IMR-90 (cell line): ENCODE measurements around the gene INSM1. TPM values are rescaled to one million over a fixed set of nuclear protein-coding genes. Genes with fewer than 3 reads are reported as not detected.
A peak's percentile ranks its signal among the peaks of the same experiment; 100 is the strongest.

Source experiments
- ATAC-seq: fragments of 200-7000 bp; cut with Tn5 transposase; 2 replicates; pipeline ENCODE4 v1.9.1; 2020; ENCODE audit warnings: low read depth, mild to moderate bottlenecking, moderate library complexity
- BruUV-seq: library from RNA; stranded (reverse); fragments of 400-500 nt; replicated peaks from 2 replicates; lab custom pipeline; 2021; lab: Mats Ljungman, UMichigan
- CTCF ChIA-PET: fragments of 300-600 bp; formaldehyde crosslinking; extraction: SDS; loops from one replicate; lab custom pipeline; 2021; ENCODE audit warnings: antibody characterized with exemption; lab: Yijun Ruan, JAX
- POLR2A ChIA-PET: fragments of 300-600 bp; sonication (Branson Sonifier 250); formaldehyde crosslinking; loops from one replicate; lab custom pipeline; 2022; ENCODE audit warnings: antibody characterized with exemption; ENCODE audit not compliant: unreplicated experiment; lab: Charles Lee
- DNase-seq: peaks from one replicate; pipeline ENCODE4 v3.0.0; 2013
- H2AFZ ChIP-seq: replicated peaks from 2 replicates; pipeline ENCODE3; 2013; ENCODE audit warnings: low read length, mild to moderate bottlenecking; ENCODE audit not compliant: poor library complexity
- H2AK5ac ChIP-seq: 2 replicates; pipeline ENCODE4 v1.6.1; 2013; ENCODE audit warnings: low read depth, low read length, inconsistent platforms
- H2AK9ac ChIP-seq: replicated peaks from 2 replicates; pipeline ENCODE3; 2013; ENCODE audit warnings: mild to moderate bottlenecking, low read depth, low read length, moderate library complexity; ENCODE audit not compliant: poor library complexity
- H2BK120ac ChIP-seq: 2 replicates; pipeline ENCODE4 v1.6.1; 2013; ENCODE audit warnings: low read depth, low read length, inconsistent platforms
- H2BK15ac ChIP-seq: 3 replicates; pipeline ENCODE4 v1.6.1; 2013; ENCODE audit warnings: low read depth, low read length, inconsistent platforms
- H2BK20ac ChIP-seq: 2 replicates; pipeline ENCODE4 v1.6.1; 2013; ENCODE audit warnings: low read depth, mild to moderate bottlenecking, inconsistent platforms, low read length, moderate library complexity
- H2BK5ac ChIP-seq: 2 replicates; pipeline ENCODE4 v1.6.1; 2013; ENCODE audit warnings: mild to moderate bottlenecking, low read depth, low read length, inconsistent platforms; ENCODE audit not compliant: poor library complexity, severe bottlenecking
- H3K14ac ChIP-seq: replicated peaks from 2 replicates; pipeline ENCODE4 v1.6.1; 2013; ENCODE audit warnings: low read depth, low read length, inconsistent platforms
- H3K18ac ChIP-seq: 2 replicates; pipeline ENCODE4 v1.6.1; 2013; ENCODE audit warnings: low read depth, low read length, control low read depth
- H3K23ac ChIP-seq: 2 replicates; pipeline ENCODE4 v1.6.1; 2013; ENCODE audit warnings: low read depth, low read length, inconsistent platforms
- H3K27ac ChIP-seq: 2 replicates; pipeline ENCODE4 v1.5.1; 2013; ENCODE audit warnings: mild to moderate bottlenecking, control low read depth, low read length; ENCODE audit not compliant: insufficient read depth
- H3K27me3 ChIP-seq: 2 replicates; pipeline ENCODE4 v1.6.1; 2013; ENCODE audit warnings: low read length; ENCODE audit not compliant: control insufficient read depth, insufficient read depth
- H3K36me3 ChIP-seq: 2 replicates; pipeline ENCODE4 v1.6.1; 2013; ENCODE audit warnings: low read length, mixed read lengths; ENCODE audit not compliant: control insufficient read depth, insufficient read depth
- H3K4ac ChIP-seq: 2 replicates; pipeline ENCODE4 v1.6.1; 2013; ENCODE audit warnings: low read depth, low read length, inconsistent platforms
- H3K4me1 ChIP-seq: 2 replicates; pipeline ENCODE4 v1.6.1; 2013; ENCODE audit warnings: low read length, mixed read lengths; ENCODE audit not compliant: control insufficient read depth, insufficient read depth
- H3K4me2 ChIP-seq: 2 replicates; pipeline ENCODE4 v1.6.1; 2013; ENCODE audit warnings: low read depth, mild to moderate bottlenecking, control low read depth, low read length, moderate library complexity
- H3K4me3 ChIP-seq: 2 replicates; pipeline ENCODE4 v1.5.1; 2013; ENCODE audit warnings: low read depth, mild to moderate bottlenecking, control low read depth, low read length, moderate library complexity; ENCODE audit not compliant: insufficient read depth
- H3K56ac ChIP-seq: 2 replicates; pipeline ENCODE4 v1.6.1; 2013; ENCODE audit warnings: low read length, inconsistent platforms; ENCODE audit not compliant: insufficient read depth; ENCODE audit errors: extremely low read depth
- H3K79me1 ChIP-seq, 2 experiments: 2 replicates each; pipeline ENCODE4 v1.6.1; 2013; ENCODE audit warnings: low read length in 2 of 2, inconsistent platforms in 1 of 2, low read depth in 1 of 2
- H3K9ac ChIP-seq: 2 replicates; pipeline ENCODE4 v1.6.1; 2013; ENCODE audit warnings: low read depth, low read length, control low read depth
- H3K9me1 ChIP-seq: 2 replicates; pipeline ENCODE4 v1.6.1; 2013; ENCODE audit warnings: low read length, inconsistent platforms; ENCODE audit not compliant: insufficient read depth
- H3K9me3 ChIP-seq: 2 replicates; pipeline ENCODE4 v1.6.1; 2013; ENCODE audit warnings: low read length; ENCODE audit not compliant: control insufficient read depth, insufficient read depth
- H4K20me1 ChIP-seq: 2 replicates; pipeline ENCODE4 v1.6.1; 2013; ENCODE audit warnings: low read length, inconsistent platforms; ENCODE audit not compliant: insufficient read depth
- H4K5ac ChIP-seq: 2 replicates; pipeline ENCODE4 v1.6.1; 2013; ENCODE audit warnings: mild to moderate bottlenecking, low read depth, low read length, control low read depth
- H4K8ac ChIP-seq, 2 experiments: 2 replicates each; pipeline ENCODE4 v1.6.1; 2013; ENCODE audit warnings: low read depth in 2 of 2, low read length in 2 of 2, control low read depth in 1 of 2, inconsistent platforms in 1 of 2
- H4K91ac ChIP-seq: 2 replicates; pipeline ENCODE4 v1.6.1; 2013; ENCODE audit warnings: low read depth, low read length, inconsistent platforms; ENCODE audit not compliant: insufficient read depth
- BHLHE40 ChIP-seq: fragments of 150-350 bp; IDR thresholded peaks from 2 replicates; pipeline ENCODE4 v1.6.1; 2016; ENCODE audit warnings: mild to moderate bottlenecking, low read depth, low read length
- CEBPB ChIP-seq: IDR thresholded peaks from 2 replicates; pipeline ENCODE4 v1.6.1; 2012; ENCODE audit warnings: low read depth, low read length, improper control_type of control experiment
- CHD1 ChIP-seq: IDR thresholded peaks from 2 replicates; pipeline ENCODE4 v1.6.1; 2012; ENCODE audit warnings: low read depth, low read length, improper control_type of control experiment
- MAFK ChIP-seq: IDR thresholded peaks from 2 replicates; pipeline ENCODE4 v1.6.1; 2012; ENCODE audit warnings: low read depth, low read length, improper control_type of control experiment
- NFE2L2 ChIP-seq: fragments of 150-350 bp; IDR thresholded peaks from 2 replicates; pipeline ENCODE4 v1.6.1; 2016; ENCODE audit warnings: low read depth, mild to moderate bottlenecking, low read length
- RFX5 ChIP-seq: IDR thresholded peaks from 2 replicates; pipeline ENCODE4 v1.8.0; 2012; ENCODE audit warnings: low read depth, mild to moderate bottlenecking, low read length, moderate library complexity
- WGBS, 2 experiments: methylation state at CpG; one replicate each; pipeline versions ENCODE4 v1.1.5 to v1.1.7; 2013; ENCODE audit warnings: missing lambda C conversion rate in 2 of 2; ENCODE audit not compliant: insufficient read length in 1 of 2; ENCODE audit errors: extremely low coverage in 2 of 2; 5-methylcytosine and 5-hydroxymethylcytosine counted together
- dilution Hi-C: fragments of 300-500 bp; cut with HindIII; formaldehyde crosslinking; loops from one replicate; pipeline ENCODE4 v1.14.3; 2018; ENCODE audit warnings: low sequenced_read_pairs; ENCODE audit not compliant: unreplicated experiment
- in situ Hi-C: fragments of 300-500 bp; cut with MboI; formaldehyde crosslinking; loops from 3 replicates; pipeline ENCODE4 v1.14.3; 2019; ENCODE audit warnings: low sequenced_read_pairs, inconsistent platforms, mixed read lengths
- intact Hi-C: fragments of 100-400 bp; cut with micrococcal nuclease; formaldehyde crosslinking; loops from 2 replicates; pipeline ENCODE4 v1.10.0; 2022
- polyA plus RNA-seq, 3 experiments: library from polyadenylated mRNA; depleted of rRNA; stranded (reverse); fragments of >200 nt; gene quantifications; 2 replicates each; pipeline ENCODE4 v1.2.3, GENCODE V29; 2012; ENCODE audit warnings: low replicate concordance in 1 of 3
- total RNA-seq: library from RNA; depleted of rRNA; stranded (reverse); fragments of >200 nt; gene quantifications from 2 replicates; pipeline ENCODE4 v1.2.3, GENCODE V29; 2012

INSM1 gene
- total and polyA plus RNA-seq, 2 of the 4 experiments (the other 2 are of a cell fraction): not detected

- Histone ChIP-seq H3K4ac (no peak overlapping the region), H2AK9ac (no peak overlapping the region), H4K8ac (no peak overlapping the region), H2BK5ac (no peak overlapping the region), H4K5ac (no peak overlapping the region), H3K4me2 (no peak overlapping the region), H3K9me1 (no peaks in the 10 kb centered on the region), H3K4me3 (no peak overlapping the region), H3K79me1 (no peaks in the 10 kb centered on the region), H2AK5ac (no peak overlapping the region), H4K91ac (no peak overlapping the region), H3K14ac (no peak overlapping the region), H3K9ac (no peak overlapping the region), H2AFZ (no peak overlapping the region), H3K56ac (no peak overlapping the region), H3K23ac (no peak overlapping the region), H3K27ac (no peak overlapping the region), H3K9me3 (no peaks in the 10 kb centered on the region), H3K18ac (no peak overlapping the region), H2BK20ac (no peak overlapping the region), H3K4me1 (no peaks in the 10 kb centered on the region), H2BK15ac (no peak overlapping the region), H3K36me3 (no peaks in the 10 kb centered on the region), H3K27me3 (no peaks in the 10 kb centered on the region), H2BK120ac (no peak overlapping the region), H4K20me1 (no peaks in the 10 kb centered on the region)
- ChIA-PET POLR2A (no interaction called here), CTCF (no interaction called here)
- in situ Hi-C loops: no loop called here
- no peak for TF ChIP-seq NFE2L2
- TF ChIP-seq BHLHE40: no peak
- TF ChIP-seq CHD1: no peak
- TF ChIP-seq CEBPB: no peak
- no peak for TF ChIP-seq MAFK
- TF ChIP-seq RFX5: no peak
- intact Hi-C loops: no loop called here
- DNase-seq: peak; percentile 1
- no peak for ATAC-seq
- dilution Hi-C loops: no loop called here
- 83% methylated on average over 2 of the region's 6 CpGs; no CpG with 5 or more reads in 1 of the 2 experiments for WGBS, 2 experiments
- BruUV-seq: no TSS peak
Measured at GRCh38 chr20:20327746-20328145, 40.2 kb upstream of the INSM1 start.
